K562 (cell line): ENCODE results near the gene NDUFC2. TPM values are rescaled to one million over a fixed set of nuclear protein-coding genes. Genes with fewer than 3 reads are reported as not detected.
A peak's percentile ranks its signal among the peaks of the same experiment; 100 is the strongest.

Experiments
- ATAC-seq: fragments of 200-7000 bp; cut with Tn5 transposase; 3 replicates; pipeline ENCODE4 v1.9.1; 2020; ENCODE audit warnings: moderate library complexity
- BruUV-seq: library from RNA; stranded (reverse); fragments of 400-500 nt; replicated peaks from 2 replicates; lab custom pipeline; 2021; lab: Mats Ljungman, UMichigan
- CTCF ChIA-PET: fragments of 300-600 bp; formaldehyde crosslinking; extraction: SDS; loops from one replicate; lab custom pipeline; 2021; ENCODE audit warnings: low intra/inter-chr PET ratio; lab: Yijun Ruan, JAX
- POLR2A ChIA-PET: fragments of 300-600, 350-650 bp; sonication (Branson Sonifier 250); formaldehyde crosslinking; extraction: SDS; loops from one replicate; lab custom pipeline; 2021; ENCODE audit warnings: antibody characterized with exemption, inconsistent platforms; lab: Yijun Ruan, JAX
- DNase-seq, 4 experiments: peaks; one replicate each; pipeline versions ENCODE4 v3.0.0 to v3.0.0-alpha.2; 2011 to 2018; ENCODE audit warnings: low spot score in 3 of 4, mixed read lengths in 3 of 4; ENCODE audit errors: extremely low read depth in 1 of 4
- FAIRE-seq: peaks from 2 replicates; lab custom pipeline; 2011; peaks lifted over from hg19 to GRCh38; lab: Jason Lieb, UNC
- H2AFZ ChIP-seq: 2 replicates; pipeline ENCODE4 v1.6.0; 2011; ENCODE audit warnings: low read depth, low read length, control low read depth, inconsistent platforms
- H3K27ac ChIP-seq: fragments of 200-600 bp; 3 replicates; pipeline ENCODE4 v1.8.0; 2011; ENCODE audit warnings: low read depth, mild to moderate bottlenecking, control low read depth, inconsistent platforms, low read length, moderate library complexity, mixed read lengths; ENCODE audit errors: extremely low read depth
- H3K27me3 ChIP-seq, 2 experiments: fragments of 300-600 bp in 1 of 2; 2 replicates in 1 of 2; 3 replicates in 1 of 2; pipeline versions ENCODE4 v1.6.0 to v1.8.0; 2011; ENCODE audit warnings: inconsistent platforms in 2 of 2, low read length in 2 of 2, mild to moderate bottlenecking in 1 of 2, mixed read lengths in 1 of 2, moderate library complexity in 1 of 2; ENCODE audit not compliant: control insufficient read depth in 2 of 2, insufficient read depth in 2 of 2
- H3K36me3 ChIP-seq: fragments of 300-600 bp; 3 replicates; pipeline ENCODE4 v1.8.0; 2011; ENCODE audit warnings: mild to moderate bottlenecking, low read length, inconsistent platforms; ENCODE audit not compliant: control insufficient read depth, insufficient read depth
- H3K4me1 ChIP-seq, 2 experiments: fragments of 200-600 bp in 1 of 2; replicated peaks in 1 of 2; 2 replicates in 1 of 2; 3 replicates in 1 of 2; pipeline versions ENCODE4 v1.5.1 to v1.8.0; 2011; ENCODE audit warnings: inconsistent platforms in 2 of 2, low read length in 2 of 2, mild to moderate bottlenecking in 1 of 2, mixed read lengths in 1 of 2, moderate library complexity in 1 of 2; ENCODE audit not compliant: control insufficient read depth in 2 of 2, insufficient read depth in 2 of 2
- H3K4me2 ChIP-seq: 2 replicates; pipeline ENCODE4 v1.6.1; 2011; ENCODE audit warnings: low read length, control low read depth, inconsistent platforms, mixed read lengths; ENCODE audit not compliant: insufficient read depth
- H3K4me3 ChIP-seq: fragments of 200-600 bp; sonication (generic), shearing (Covaris generic); 2 replicates; pipeline ENCODE4 v1.5.1; 2016; ENCODE audit warnings: control low read depth, inconsistent platforms
- H3K79me2 ChIP-seq: fragments of 200-600 bp; 3 replicates; pipeline ENCODE4 v1.8.0; 2011; ENCODE audit warnings: low read length, inconsistent platforms; ENCODE audit not compliant: control insufficient read depth, insufficient read depth
- H3K9ac ChIP-seq, 2 experiments: 2 replicates each; pipeline versions ENCODE4 v1.6.0 to v1.6.1; 2011; ENCODE audit warnings: low read depth in 2 of 2, low read length in 2 of 2, control low read depth in 1 of 2, inconsistent platforms in 1 of 2, mild to moderate bottlenecking in 1 of 2, mixed read lengths in 1 of 2; ENCODE audit not compliant: insufficient read depth in 1 of 2
- H3K9me1 ChIP-seq: one replicate; pipeline ENCODE4 v1.6.0; 2011; ENCODE audit warnings: inconsistent platforms, mild to moderate bottlenecking, low read length, moderate library complexity; ENCODE audit not compliant: control insufficient read depth, insufficient read depth
- H3K9me3 ChIP-seq: replicated peaks from 2 replicates; pipeline ENCODE4 v1.5.1; 2011; ENCODE audit warnings: low read depth, low read length, inconsistent platforms; ENCODE audit not compliant: control insufficient read depth, insufficient read depth
- H4K20me1 ChIP-seq: replicated peaks from 2 replicates; pipeline ENCODE4 v1.6.1; 2011; ENCODE audit warnings: low read length, inconsistent platforms, mixed read lengths; ENCODE audit not compliant: control insufficient read depth, insufficient read depth
- CHD1 ChIP-seq: fragments of 200-600 bp; sonication (generic); IDR thresholded peaks from one replicate; pipeline ENCODE4 v1.6.1; 2012; ENCODE audit warnings: mild to moderate bottlenecking, moderate library complexity, low read length, inconsistent platforms
- WGBS: fragments of 100-300 bp; shearing (Covaris generic); methylation state at CpG from one replicate; pipeline ENCODE4 v1.1.6; 2016; ENCODE audit warnings: low coverage, mixed read lengths; ENCODE audit not compliant: insufficient coverage; ENCODE audit errors: missing lambda C conversion rate; 5-methylcytosine and 5-hydroxymethylcytosine counted together
- in situ Hi-C: fragments of 300-500 bp; cut with MboI; formaldehyde crosslinking; loops from 4 replicates; pipeline ENCODE4 v1.15.0; 2018; ENCODE audit warnings: inconsistent platforms, mixed read lengths
- intact Hi-C: fragments of 100-400 bp; cut with micrococcal nuclease; formaldehyde crosslinking; loops from 2 replicates; pipeline ENCODE4 v1.14.2; 2022
- polyA plus RNA-seq, 8 experiments: library from polyadenylated mRNA; depleted of rRNA in 4 of 8; stranded (reverse) in 5 of 8; unstranded in 3 of 8; fragments of >200 nt; fragmentation: Nextera tagmentation in 2 of 8; fragmentation: Illumina TruSeq in 1 of 8; extraction: Ambion mirVana in 2 of 8; extraction: Trizol in 1 of 8; gene quantifications; 2 replicates each; pipeline versions ENCODE4 v1.2.1 to v1.2.3, GENCODE V29; 2011 to 2014; ENCODE audit warnings: inconsistent platforms in 1 of 8, missing spikeins in 1 of 8
- total RNA-seq, 7 experiments: library from RNA; depleted of rRNA in 6 of 7; stranded (reverse); fragments of >200 nt in 6 of 7; fragmentation: Illumina TruSeq in 2 of 7; extraction: Trizol in 2 of 7; gene quantifications; 2 replicates each; pipeline versions ENCODE4 v1.2.1 to v1.2.3, GENCODE V29; 2011 to 2021; ENCODE audit warnings: low replicate concordance in 1 of 7
- TF ChIP-seq, protein P1 (sequence below): fragments of 200-800 bp; sonication (Bioruptor generic); IDR thresholded peaks from 2 replicates; pipeline ENCODE4 v1.6.1; 2017; ENCODE audit warnings: missing genetic modification characterization, missing compliant biosample characterization
- TF ChIP-seq, protein P2 (sequence below): fragments of 250-450 bp; sonication (Bioruptor Pico); IDR thresholded peaks from 2 replicates; pipeline ENCODE4 v1.5.0; 2021; ENCODE audit warnings: mild to moderate bottlenecking, borderline replicate concordance

The NDUFC2 gene
- total and polyA plus RNA-seq, 9 of the 15 experiments (the other 6 are each of a cell fraction or from before 2014, with no cell fraction given), result 168 to 1,119 (median 442) TPM

DNA sequence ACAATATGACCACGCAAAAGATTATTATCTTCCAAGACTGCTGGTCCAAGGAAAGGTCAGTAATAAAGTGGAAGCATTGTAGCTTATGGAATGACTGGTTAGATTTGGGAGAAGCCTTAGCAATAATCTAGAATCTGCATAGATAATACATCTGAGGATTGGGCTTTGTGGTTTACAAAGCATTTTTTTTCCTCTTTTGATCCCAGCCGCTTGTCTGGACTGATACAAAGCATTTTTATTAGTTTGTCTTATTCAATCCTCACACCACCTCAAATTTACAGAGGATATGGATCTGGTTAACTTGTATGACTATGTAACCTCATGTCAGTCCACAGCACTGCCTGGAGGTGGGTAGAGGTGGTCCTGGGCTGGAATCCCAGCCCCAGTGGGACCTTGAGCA is 17.0 kb downstream of the NDUFC2 start:
- no TSS peak for BruUV-seq
- H3K4me3 ChIP-seq, result no peak overlapping the region
- no peak overlapping the region for H3K9ac ChIP-seq
- peak; percentile 11 for FAIRE-seq
- no peak overlapping the region for H2AFZ ChIP-seq
- intact Hi-C loops, result no loop called here
- TF ChIP-seq, protein P1, sequence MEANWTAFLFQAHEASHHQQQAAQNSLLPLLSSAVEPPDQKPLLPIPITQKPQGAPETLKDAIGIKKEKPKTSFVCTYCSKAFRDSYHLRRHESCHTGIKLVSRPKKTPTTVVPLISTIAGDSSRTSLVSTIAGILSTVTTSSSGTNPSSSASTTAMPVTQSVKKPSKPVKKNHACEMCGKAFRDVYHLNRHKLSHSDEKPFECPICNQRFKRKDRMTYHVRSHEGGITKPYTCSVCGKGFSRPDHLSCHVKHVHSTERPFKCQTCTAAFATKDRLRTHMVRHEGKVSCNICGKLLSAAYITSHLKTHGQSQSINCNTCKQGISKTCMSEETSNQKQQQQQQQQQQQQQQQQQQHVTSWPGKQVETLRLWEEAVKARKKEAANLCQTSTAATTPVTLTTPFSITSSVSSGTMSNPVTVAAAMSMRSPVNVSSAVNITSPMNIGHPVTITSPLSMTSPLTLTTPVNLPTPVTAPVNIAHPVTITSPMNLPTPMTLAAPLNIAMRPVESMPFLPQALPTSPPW (CRISPR knock-in tag), result no peak
- TF ChIP-seq, protein P2, sequence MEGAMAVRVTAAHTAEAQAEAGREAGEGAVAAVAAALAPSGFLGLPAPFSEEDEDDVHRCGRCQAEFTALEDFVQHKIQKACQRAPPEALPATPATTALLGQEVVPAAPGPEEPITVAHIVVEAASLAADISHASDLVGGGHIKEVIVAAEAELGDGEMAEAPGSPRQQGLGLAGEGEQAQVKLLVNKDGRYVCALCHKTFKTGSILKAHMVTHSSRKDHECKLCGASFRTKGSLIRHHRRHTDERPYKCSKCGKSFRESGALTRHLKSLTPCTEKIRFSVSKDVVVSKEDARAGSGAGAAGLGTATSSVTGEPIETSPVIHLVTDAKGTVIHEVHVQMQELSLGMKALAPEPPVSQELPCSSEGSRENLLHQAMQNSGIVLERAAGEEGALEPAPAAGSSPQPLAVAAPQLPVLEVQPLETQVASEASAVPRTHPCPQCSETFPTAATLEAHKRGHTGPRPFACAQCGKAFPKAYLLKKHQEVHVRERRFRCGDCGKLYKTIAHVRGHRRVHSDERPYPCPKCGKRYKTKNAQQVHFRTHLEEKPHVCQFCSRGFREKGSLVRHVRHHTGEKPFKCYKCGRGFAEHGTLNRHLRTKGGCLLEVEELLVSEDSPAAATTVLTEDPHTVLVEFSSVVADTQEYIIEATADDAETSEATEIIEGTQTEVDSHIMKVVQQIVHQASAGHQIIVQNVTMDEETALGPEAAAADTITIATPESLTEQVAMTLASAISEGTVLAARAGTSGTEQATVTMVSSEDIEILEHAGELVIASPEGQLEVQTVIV (CRISPR knock-in tag), result 0 out of 2 replicates have a peak, but pooled peaks have one; percentile 15
- TF ChIP-seq CHD1, result no peak
- no peaks in the 10 kb centered on the region for H3K79me2 ChIP-seq
- ChIA-PET POLR2A (interaction anchor here (1.1 to 2.4 kb wide), 2 partner anchors 14 to 16 kb away, joined by 5 to 7 read pairs; partner anchors contain the start of gene NDUFC2), CTCF (interaction anchor here (0.5 kb wide), 1 partner anchor 590 kb away, joined by 3 read pairs; no protein-coding TSS in a partner anchor)
- peak in 1 of 4 experiments; percentile 3 for DNase-seq
- H3K4me2 ChIP-seq, result no peak overlapping the region
- no peaks in the 10 kb centered on the region for H4K20me1 ChIP-seq
- H3K27me3 ChIP-seq, result no peaks in the 10 kb centered on the region
- H3K36me3 ChIP-seq, result peaks cover 4% of the 10 kb centered on the region; the same call in 2 of the 3 replicates
- no peaks in the 10 kb centered on the region for H3K9me3 ChIP-seq
- H3K9me1 ChIP-seq, result no peaks in the 10 kb centered on the region
- ATAC-seq, result no peak
- in situ Hi-C loops, result no loop called here
- WGBS, result 6% methylated on average over 2 of the region's 2 CpGs
- H3K27ac ChIP-seq, result no peak overlapping the region
- peaks cover 13 to 20% of the 10 kb centered on the region in 2 experiments for H3K4me1 ChIP-seq
